Activated naive CD8-positive, alpha-beta T cell treated with anti-CD3 and anti-CD28 coated beads for 36 hours (primary cell): Measurements from ENCODE around the gene TSPAN9. TPM values are rescaled to one million over a fixed set of nuclear protein-coding genes. Genes with fewer than 3 reads are reported as not detected.
A peak's percentile ranks its signal among the peaks of the same experiment; 100 is the strongest.

Experiments
- DNase-seq: peaks from one replicate; pipeline ENCODE4 v3.0.0; 2021
- H3K27ac Mint-ChIP-seq: one replicate; pipeline ENCODE4 v1.8.0; 2022; ENCODE audit warnings: mild to moderate bottlenecking, moderate library complexity, mixed read lengths
- H3K27me3 Mint-ChIP-seq: one replicate; pipeline ENCODE4 v1.8.0; 2022; ENCODE audit warnings: mild to moderate bottlenecking, mixed read lengths
- H3K36me3 Mint-ChIP-seq: one replicate; pipeline ENCODE4 v1.8.0; 2021; ENCODE audit warnings: mild to moderate bottlenecking, mixed read lengths
- H3K4me1 Mint-ChIP-seq: one replicate; pipeline ENCODE4 v1.8.0; 2021; ENCODE audit warnings: mixed read lengths
- H3K4me3 Mint-ChIP-seq: one replicate; pipeline ENCODE4 v1.8.0; 2022; ENCODE audit warnings: mild to moderate bottlenecking, moderate library complexity, mixed read lengths
- H3K9me3 Mint-ChIP-seq: one replicate; pipeline ENCODE4 v1.8.0; 2022; ENCODE audit warnings: mixed read lengths
- total RNA-seq, 2 experiments: library from RNA; stranded (reverse); gene quantifications; one replicate each; pipeline ENCODE4 v1.2.3, GENCODE V29; 2021

Gene TSPAN9
- under 1 TPM; 0.24 to 0.31 TPM for total RNA-seq

GRCh38 chr12:3076730-3077571 lies at the start of gene TSPAN9:
Gene TSPAN9, plus strand, starts transcription at chr12:3077379. Its CDS starts 123,815 bp downstream, at chr12:3201194.
- Mint-ChIP-seq H3K27ac (no peak within 1 kb of the TSS), H3K36me3 (no peaks in the 10 kb centered on the region), H3K4me3 (peak within 1 kb of the TSS; percentile 76), H3K4me1 (peaks cover 5% of the 10 kb centered on the region), H3K27me3 (peaks cover 29% of the 10 kb centered on the region), H3K9me3 (no peaks in the 10 kb centered on the region)
- peak; percentile 73 for DNase-seq

- Mint-ChIP-seq H3K36me3 (no peaks in the 10 kb centered on the region), H3K9me3 (no peaks in the 10 kb centered on the region), H3K4me1 (no peaks in the 10 kb centered on the region), H3K27me3 (no peaks in the 10 kb centered on the region), H3K4me3 (no peak overlapping the region), H3K27ac (no peak overlapping the region)
- no peak for DNase-seq
Observed at GRCh38 chr12:3028108-3028507, 49.1 kb upstream of the TSPAN9 start.

GRCh38 chr12:3030821-3031429 lies 46.3 kb upstream of the TSPAN9 start:
- DNase-seq: no peak
- H3K9me3 Mint-ChIP-seq: no peaks in the 10 kb centered on the region
- no peaks in the 10 kb centered on the region for H3K4me1 Mint-ChIP-seq
- H3K36me3 Mint-ChIP-seq: no peaks in the 10 kb centered on the region
- no peak overlapping the region for H3K4me3 Mint-ChIP-seq
- H3K27me3 Mint-ChIP-seq: no peaks in the 10 kb centered on the region
- no peak overlapping the region for H3K27ac Mint-ChIP-seq

- Mint-ChIP-seq H3K4me1 (no peaks in the 10 kb centered on the region), H3K27me3 (no peaks in the 10 kb centered on the region), H3K36me3 (no peaks in the 10 kb centered on the region), H3K27ac (no peak overlapping the region), H3K9me3 (no peaks in the 10 kb centered on the region), H3K4me3 (no peak overlapping the region)
- DNase-seq: no peak
Observed at GRCh38 chr12:3032161-3032560, 45.0 kb upstream of the TSPAN9 start.

- no peaks in the 10 kb centered on the region for H3K4me1 Mint-ChIP-seq
- H3K9me3 Mint-ChIP-seq: no peaks in the 10 kb centered on the region
- H3K4me3 Mint-ChIP-seq: no peak overlapping the region
- no peak overlapping the region for H3K27ac Mint-ChIP-seq
- no peaks in the 10 kb centered on the region for H3K36me3 Mint-ChIP-seq
- no peaks in the 10 kb centered on the region for H3K27me3 Mint-ChIP-seq
- DNase-seq: no peak
Observed at GRCh38 chr12:3032770-3033538, 44.2 kb upstream of the TSPAN9 start.

- DNase-seq: no peak
- no peak overlapping the region for H3K27ac Mint-ChIP-seq
- H3K4me1 Mint-ChIP-seq: no peaks in the 10 kb centered on the region
- H3K9me3 Mint-ChIP-seq: no peaks in the 10 kb centered on the region
- H3K4me3 Mint-ChIP-seq: no peak overlapping the region
- no peaks in the 10 kb centered on the region for H3K27me3 Mint-ChIP-seq
- no peaks in the 10 kb centered on the region for H3K36me3 Mint-ChIP-seq
Observed at GRCh38 chr12:3033539-3033867, 43.7 kb upstream of the TSPAN9 start.

GRCh38 chr12:3034067-3034750 lies 43.0 kb upstream of the TSPAN9 start:
- no peaks in the 10 kb centered on the region for H3K9me3 Mint-ChIP-seq
- H3K27ac Mint-ChIP-seq: no peak overlapping the region
- H3K27me3 Mint-ChIP-seq: no peaks in the 10 kb centered on the region
- no peaks in the 10 kb centered on the region for H3K36me3 Mint-ChIP-seq
- no peak overlapping the region for H3K4me3 Mint-ChIP-seq
- H3K4me1 Mint-ChIP-seq: no peaks in the 10 kb centered on the region
- DNase-seq: peak; percentile 39

GRCh38 chr12:3035171-3035570 lies 42.0 kb upstream of the TSPAN9 start:
- Mint-ChIP-seq H3K27me3 (no peaks in the 10 kb centered on the region), H3K27ac (no peak overlapping the region), H3K4me1 (no peaks in the 10 kb centered on the region), H3K4me3 (no peak overlapping the region), H3K9me3 (no peaks in the 10 kb centered on the region), H3K36me3 (no peaks in the 10 kb centered on the region)
- DNase-seq: no peak

- Mint-ChIP-seq H3K36me3 (no peaks in the 10 kb centered on the region), H3K4me1 (no peaks in the 10 kb centered on the region), H3K27ac (no peak overlapping the region), H3K4me3 (no peak overlapping the region), H3K9me3 (no peaks in the 10 kb centered on the region), H3K27me3 (no peaks in the 10 kb centered on the region)
- no peak for DNase-seq
Observed at GRCh38 chr12:3035815-3036702, 41.1 kb upstream of the TSPAN9 start.

GRCh38 chr12:3036901-3037600 lies 40.1 kb upstream of the TSPAN9 start:
- no peak overlapping the region for H3K4me3 Mint-ChIP-seq
- H3K4me1 Mint-ChIP-seq: no peaks in the 10 kb centered on the region
- H3K9me3 Mint-ChIP-seq: no peaks in the 10 kb centered on the region
- H3K36me3 Mint-ChIP-seq: no peaks in the 10 kb centered on the region
- H3K27ac Mint-ChIP-seq: no peak overlapping the region
- DNase-seq: no peak
- H3K27me3 Mint-ChIP-seq: peaks cover 6% of the 10 kb centered on the region

- Mint-ChIP-seq H3K27ac (no peak overlapping the region), H3K9me3 (no peaks in the 10 kb centered on the region), H3K36me3 (no peaks in the 10 kb centered on the region), H3K4me1 (no peaks in the 10 kb centered on the region), H3K27me3 (peaks cover 15% of the 10 kb centered on the region), H3K4me3 (no peak overlapping the region)
- DNase-seq: no peak
Observed at GRCh38 chr12:3038166-3038565, 39.0 kb upstream of the TSPAN9 start.

GRCh38 chr12:3038926-3039510 lies 38.2 kb upstream of the TSPAN9 start:
- Mint-ChIP-seq H3K4me3 (no peak overlapping the region), H3K36me3 (no peaks in the 10 kb centered on the region), H3K9me3 (no peaks in the 10 kb centered on the region), H3K4me1 (no peaks in the 10 kb centered on the region), H3K27me3 (peaks cover 23% of the 10 kb centered on the region), H3K27ac (no peak overlapping the region)
- no peak for DNase-seq

GRCh38 chr12:3040026-3040656 lies 37.0 kb upstream of the TSPAN9 start:
- Mint-ChIP-seq H3K27ac (no peak overlapping the region), H3K9me3 (no peaks in the 10 kb centered on the region), H3K36me3 (no peaks in the 10 kb centered on the region), H3K27me3 (peaks cover 33% of the 10 kb centered on the region), H3K4me3 (no peak overlapping the region), H3K4me1 (no peaks in the 10 kb centered on the region)
- DNase-seq: no peak
